HG02623 (cell line): Measurements from ENCODE around the gene KRT23.

ENCODE experiments used
- ATAC-seq: cut with Tn5 transposase; IDR thresholded peaks from one replicate; pipeline ENCODE4 v1.9.1; 2021; ENCODE audit warnings: moderate library complexity; ENCODE audit not compliant: unreplicated experiment

Gene KRT23

DNA sequence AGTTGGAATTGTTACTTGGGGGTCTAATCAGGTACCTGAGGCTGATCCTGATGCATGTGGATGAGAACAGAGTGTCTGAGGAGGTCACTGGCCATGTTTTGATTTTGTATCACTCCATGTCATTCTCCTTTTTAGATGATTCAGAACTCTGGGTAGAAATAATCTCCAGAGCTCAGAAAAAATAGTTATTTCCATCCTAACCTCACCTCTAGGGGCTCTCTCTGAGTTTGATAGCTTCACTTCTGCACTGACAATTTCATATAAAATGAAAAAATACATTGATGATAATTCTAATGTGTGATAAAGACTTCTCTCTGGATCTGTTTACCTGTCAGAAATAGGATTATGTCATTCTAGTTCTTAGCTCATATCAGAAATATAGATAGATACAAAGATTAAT lies 64.2 kb downstream of the KRT23 start:
- ATAC-seq, result no peak
